GM23248 (cell line): ENCODE results near the gene ADGRF1.

Experiments
- EZH2 ChIP-seq: fragments of 200-600 bp; sonication (generic); IDR thresholded peaks from 2 replicates; pipeline ENCODE4 v1.6.1; 2018; ENCODE audit warnings: antibody characterized with exemption, mild to moderate bottlenecking; ENCODE audit not compliant: insufficient read depth, poor library complexity, severe bottlenecking
- EZH2phosphoT487 ChIP-seq: fragments of 200-600 bp; sonication (generic); IDR thresholded peaks from 2 replicates; pipeline ENCODE4 v1.6.1; 2018; ENCODE audit warnings: antibody characterized with exemption, moderate library complexity, mild to moderate bottlenecking, low read depth; ENCODE audit not compliant: insufficient read depth

DNA sequence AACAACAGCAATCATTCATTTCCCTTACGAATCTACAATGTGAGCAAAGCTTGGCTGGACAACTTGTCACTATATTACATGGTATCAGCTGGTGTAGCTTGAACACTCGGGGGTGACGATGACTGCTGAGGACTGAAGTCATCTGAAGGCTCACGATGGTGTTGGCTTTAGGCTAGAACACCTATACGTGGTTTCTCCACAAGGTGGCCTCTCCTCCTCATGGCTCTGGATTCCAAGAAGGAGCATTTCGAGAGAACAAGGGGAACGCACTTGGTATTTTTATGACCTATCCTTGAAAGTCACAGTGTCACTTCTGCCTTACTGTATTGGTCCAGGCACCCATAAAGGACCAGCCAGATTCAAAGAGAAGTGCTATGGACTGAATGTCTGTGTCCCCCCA is 37.5 kb upstream of the ADGRF1 start:
- no peak for TF ChIP-seq EZH2
- TF ChIP-seq EZH2phosphoT487 = no peak
